CD4-positive, CD25-positive, alpha-beta regulatory T cell (primary cell): Measurements from ENCODE around the gene NEK10. TPM values are rescaled to one million over a fixed set of nuclear protein-coding genes. Genes with fewer than 3 reads are reported as not detected.

Experiments
- ATAC-seq, 2 donors: fragments of 150-1000 bp; cut with Tn5 transposase; one replicate each; pipeline ENCODE4 v1.10.0; 2021; ENCODE audit warnings: low read depth in 2 of 2, moderate number of reproducible peaks in 2 of 2, moderate library complexity in 1 of 2
- DNase-seq, 3 donors: peaks; one replicate each; pipeline versions ENCODE4 v3.0.0 to v3.0.0-alpha.2; 2012 to 2022; ENCODE audit warnings: mixed read lengths in 1 of 3
- H3K27ac ChIP-seq: one replicate; pipeline ENCODE4 v1.7.0; 2013; ENCODE audit warnings: mild to moderate bottlenecking, low read length; ENCODE audit not compliant: insufficient read depth, poor library complexity, severe bottlenecking
- H3K27me3 ChIP-seq: one replicate; pipeline ENCODE4 v1.7.0; 2013; ENCODE audit warnings: low read length; ENCODE audit not compliant: control insufficient read depth, insufficient read depth
- H3K36me3 ChIP-seq: one replicate; pipeline ENCODE4 v1.7.0; 2013; ENCODE audit warnings: mild to moderate bottlenecking, low read length, moderate library complexity; ENCODE audit not compliant: control insufficient read depth, insufficient read depth
- H3K4me1 ChIP-seq: 2 replicates; pipeline ENCODE4 v1.7.0; 2013; ENCODE audit warnings: mild to moderate bottlenecking, low read length; ENCODE audit not compliant: insufficient read depth, control insufficient read depth, poor library complexity, severe bottlenecking
- H3K4me3 ChIP-seq: one replicate; pipeline ENCODE4 v1.7.0; 2013; ENCODE audit warnings: low read depth, mild to moderate bottlenecking, low read length, moderate library complexity
- H3K9me3 ChIP-seq, 2 experiments: 1 replicate in 1 of 2; 2 replicates in 1 of 2; pipeline ENCODE4 v1.7.0; 2013; ENCODE audit warnings: low read length in 2 of 2, mild to moderate bottlenecking in 1 of 2, moderate library complexity in 1 of 2; ENCODE audit not compliant: control insufficient read depth in 2 of 2
- H3K27ac Mint-ChIP-seq, 3 donors: one replicate each; pipeline ENCODE4 v1.8.0; 2020 to 2022; ENCODE audit warnings: mild to moderate bottlenecking in 3 of 3, mixed read lengths in 3 of 3, moderate library complexity in 2 of 3
- H3K27me3 Mint-ChIP-seq: one replicate; pipeline ENCODE4 v1.8.0; 2022; ENCODE audit warnings: mild to moderate bottlenecking, mixed read lengths
- H3K36me3 Mint-ChIP-seq: one replicate; pipeline ENCODE4 v1.8.0; 2020; ENCODE audit warnings: mixed read lengths
- H3K4me1 Mint-ChIP-seq, 4 donors: one replicate each; pipeline ENCODE4 v1.8.0; 2020 to 2022; ENCODE audit warnings: mixed read lengths in 4 of 4, mild to moderate bottlenecking in 1 of 4
- H3K4me3 Mint-ChIP-seq, 4 donors: one replicate each; pipeline ENCODE4 v1.8.0; 2020 to 2022; ENCODE audit warnings: mild to moderate bottlenecking in 4 of 4, mixed read lengths in 4 of 4, moderate library complexity in 3 of 4
- H3K9me3 Mint-ChIP-seq, 7 donors: one replicate each; pipeline ENCODE4 v1.8.0; 2020 to 2022; ENCODE audit warnings: mixed read lengths in 7 of 7, mild to moderate bottlenecking in 3 of 7, moderate library complexity in 2 of 7
- polyA plus RNA-seq, 4 donors: library from polyadenylated mRNA; unstranded; fragments of 300-500 nt; fragmentation: Illumina TruSeq; gene quantifications; one replicate each; pipeline ENCODE4 v1.2.3, GENCODE V29; 2021
- total RNA-seq: library from RNA; stranded (reverse); gene quantifications from one replicate; pipeline ENCODE4 v1.2.3, GENCODE V29; 2022

Gene NEK10
- total and polyA plus RNA-seq, 5 donors from 2014 or later, result 0.54 to 3.9 TPM; not detected in 3

- H3K4me3 Mint-ChIP-seq, result no peak overlapping the region
- no peaks in the 10 kb centered on the region for H3K9me3 ChIP-seq
- H3K4me3 ChIP-seq, result no peak overlapping the region
- no peaks in the 10 kb centered on the region for H3K27me3 Mint-ChIP-seq
- no peaks in the 10 kb centered on the region for H3K4me1 Mint-ChIP-seq
- ATAC-seq (no peak), DNase-seq (no peak)
- H3K27ac ChIP-seq, result no peak overlapping the region
- peaks cover 0 to 5% (median 0%) of the 10 kb centered on the region in 7 donors for H3K9me3 Mint-ChIP-seq
- no peaks in the 10 kb centered on the region for H3K27me3 ChIP-seq
- no peak overlapping the region for H3K27ac Mint-ChIP-seq
- no peaks in the 10 kb centered on the region for H3K4me1 ChIP-seq
- no peaks in the 10 kb centered on the region for H3K36me3 Mint-ChIP-seq
- no peaks in the 10 kb centered on the region for H3K36me3 ChIP-seq
Observed at GRCh38 chr3:27285668-27286067, 83.5 kb downstream of the NEK10 start.

DNA sequence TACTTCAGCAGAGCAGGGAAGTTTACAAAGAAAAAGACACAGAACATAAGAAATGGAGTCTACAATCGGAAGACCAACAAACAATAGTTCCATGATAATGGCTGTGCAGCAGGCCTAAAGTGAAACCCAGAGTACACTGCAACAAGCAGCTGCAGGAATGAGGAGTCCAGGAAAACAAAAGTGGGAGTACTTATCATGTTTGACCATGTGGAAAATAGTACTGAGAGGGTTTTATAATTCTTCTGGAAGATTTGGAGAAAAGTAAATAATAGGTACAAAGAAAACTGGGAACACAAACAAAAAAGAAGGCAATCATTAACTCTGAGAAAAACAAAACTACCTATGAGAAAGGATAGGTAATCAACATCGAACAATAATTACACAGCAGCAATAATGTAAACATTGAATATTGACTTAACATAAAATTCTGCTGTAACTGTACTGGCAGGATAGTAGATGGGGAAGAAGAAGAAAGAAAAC lies 87.5 kb downstream of the NEK10 start:
- no peaks in the 10 kb centered on the region for H3K36me3 ChIP-seq
- no peaks in the 10 kb centered on the region for H3K27me3 Mint-ChIP-seq
- no peak overlapping the region for H3K4me3 Mint-ChIP-seq

DNA sequence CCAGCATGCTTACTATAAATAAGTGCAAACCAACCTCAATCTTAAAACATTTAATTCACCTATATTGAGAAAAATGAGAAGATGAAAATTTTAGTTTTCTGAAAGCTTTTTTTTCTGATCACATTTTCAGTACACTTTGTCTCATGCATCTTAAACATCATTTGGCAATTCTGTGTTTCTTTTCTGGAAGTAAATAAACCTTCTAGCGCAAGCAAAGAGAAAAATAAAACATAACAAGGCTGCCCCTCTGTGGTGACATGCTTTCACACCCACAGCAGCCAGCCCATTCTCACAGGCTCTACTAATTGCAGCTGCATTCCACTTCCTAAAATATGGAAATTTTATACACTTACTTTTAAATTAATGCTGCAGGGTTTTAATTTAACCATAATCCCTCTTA lies 90.1 kb downstream of the NEK10 start:
- ATAC-seq (no peak), DNase-seq (no peak)
- no peaks in the 10 kb centered on the region for H3K36me3 ChIP-seq
- H3K36me3 Mint-ChIP-seq, result no peaks in the 10 kb centered on the region
- H3K27me3 ChIP-seq, result no peaks in the 10 kb centered on the region
- H3K4me1 ChIP-seq, result no peaks in the 10 kb centered on the region
- no peaks in the 10 kb centered on the region for H3K4me1 Mint-ChIP-seq
- H3K27me3 Mint-ChIP-seq, result no peaks in the 10 kb centered on the region
- H3K9me3 ChIP-seq, result no peaks in the 10 kb centered on the region
- no peak overlapping the region for H3K27ac ChIP-seq
- H3K9me3 Mint-ChIP-seq, result peaks cover 0 to 5% (median 0%) of the 10 kb centered on the region in 7 donors
- H3K4me3 ChIP-seq, result no peak overlapping the region
- no peak overlapping the region for H3K4me3 Mint-ChIP-seq
- no peak overlapping the region for H3K27ac Mint-ChIP-seq

More for the DNA sequence above, 87.5 kb downstream of the NEK10 start:
- Histone ChIP-seq H3K27ac (no peak overlapping the region), H3K27me3 (no peaks in the 10 kb centered on the region), H3K4me1 (no peaks in the 10 kb centered on the region), H3K4me3 (no peak overlapping the region), H3K9me3 (no peaks in the 10 kb centered on the region)
- DNase-seq (no peak), ATAC-seq (no peak)
- Mint-ChIP-seq H3K9me3 (peaks cover 0 to 5% (median 0%) of the 10 kb centered on the region in 7 donors), H3K4me1 (no peaks in the 10 kb centered on the region), H3K36me3 (no peaks in the 10 kb centered on the region), H3K27ac (peak overlapping the region in 1 of 3 donors; percentile 65)

DNA sequence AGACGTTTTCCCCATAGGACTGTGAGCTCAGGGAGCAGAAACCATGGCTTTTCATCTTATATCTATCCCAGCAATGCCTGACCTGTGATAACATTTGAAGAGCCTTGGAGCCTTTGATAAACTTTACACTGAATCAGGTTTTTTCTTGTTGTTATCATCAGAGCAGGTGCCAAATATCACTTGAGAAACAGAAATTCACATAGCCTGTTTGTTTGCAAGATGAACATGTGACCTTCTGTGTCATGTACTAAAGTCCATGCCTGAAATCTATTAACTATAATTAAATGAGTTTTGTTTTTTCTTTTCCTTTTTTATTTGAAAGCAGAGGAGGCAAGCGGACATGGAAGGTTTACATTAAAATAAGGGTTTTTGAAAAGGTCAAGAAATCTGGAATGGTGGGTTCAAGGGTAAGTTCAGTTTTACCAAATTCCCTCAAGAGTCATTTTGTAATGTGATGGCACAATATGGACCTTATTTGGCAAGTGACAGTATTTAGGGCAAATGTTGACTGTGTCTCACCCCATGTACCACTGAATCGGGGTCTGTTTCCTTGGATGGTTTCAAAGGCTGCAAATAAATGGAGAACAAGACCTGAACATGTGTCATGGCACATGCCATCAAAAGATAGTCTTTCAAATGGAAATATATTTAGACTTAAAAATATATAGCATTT lies 90.7 kb downstream of the NEK10 start:
- Histone ChIP-seq H3K36me3 (no peaks in the 10 kb centered on the region), H3K27ac (no peak overlapping the region), H3K4me3 (no peak overlapping the region), H3K27me3 (no peaks in the 10 kb centered on the region), H3K9me3 (no peaks in the 10 kb centered on the region), H3K4me1 (no peaks in the 10 kb centered on the region)
- Mint-ChIP-seq H3K9me3 (peaks cover 0 to 5% (median 0%) of the 10 kb centered on the region in 7 donors), H3K4me3 (no peak overlapping the region), H3K4me1 (no peaks in the 10 kb centered on the region), H3K27me3 (no peaks in the 10 kb centered on the region), H3K27ac (no peak overlapping the region), H3K36me3 (no peaks in the 10 kb centered on the region)
- ATAC-seq, result no peak
- DNase-seq, result no peak

DNA sequence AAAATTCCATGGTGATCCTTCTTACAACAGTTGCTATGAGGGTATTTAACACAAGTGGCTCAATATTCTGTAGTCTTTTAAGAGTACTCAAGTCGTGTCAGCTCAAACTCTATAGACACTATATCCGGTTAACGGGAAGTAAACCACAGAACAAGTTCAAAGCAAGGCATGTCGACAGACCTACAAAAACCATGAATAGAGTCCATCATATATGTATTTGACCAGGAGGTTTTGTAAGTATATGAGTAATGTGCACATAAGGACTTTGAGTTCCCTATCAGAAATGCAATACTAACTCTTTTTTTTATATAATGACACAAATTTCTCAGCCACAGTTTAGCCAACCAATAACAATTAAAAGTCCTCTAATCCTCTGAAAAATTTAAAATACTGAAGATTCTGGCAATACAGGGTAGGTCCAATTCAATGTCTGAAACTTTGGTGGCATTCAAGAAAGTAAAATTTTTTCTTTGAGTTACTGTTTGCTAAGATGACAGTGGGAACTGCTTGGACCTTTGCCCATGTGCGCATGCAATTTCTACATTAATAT lies 93.7 kb downstream of the NEK10 start:
- Mint-ChIP-seq H3K27ac (no peak overlapping the region), H3K4me1 (no peaks in the 10 kb centered on the region), H3K27me3 (peaks cover 3% of the 10 kb centered on the region), H3K36me3 (no peaks in the 10 kb centered on the region), H3K9me3 (peaks cover 0 to 4% (median 0%) of the 10 kb centered on the region in 7 donors), H3K4me3 (no peak overlapping the region)
- no peak overlapping the region for H3K4me3 ChIP-seq
- no peaks in the 10 kb centered on the region for H3K4me1 ChIP-seq
- H3K9me3 ChIP-seq, result no peaks in the 10 kb centered on the region
- no peak overlapping the region for H3K27ac ChIP-seq
- no peaks in the 10 kb centered on the region for H3K36me3 ChIP-seq
- DNase-seq (no peak), ATAC-seq (no peak)
- no peaks in the 10 kb centered on the region for H3K27me3 ChIP-seq

GRCh38 chr3:27271890-27272289 lies 97.3 kb downstream of the NEK10 start:
- Histone ChIP-seq H3K36me3 (no peaks in the 10 kb centered on the region), H3K4me1 (no peaks in the 10 kb centered on the region), H3K27me3 (no peaks in the 10 kb centered on the region), H3K27ac (no peak overlapping the region), H3K4me3 (no peak overlapping the region), H3K9me3 (no peaks in the 10 kb centered on the region)
- no peak overlapping the region for H3K4me3 Mint-ChIP-seq
- peaks cover 4% of the 10 kb centered on the region for H3K27me3 Mint-ChIP-seq
- ATAC-seq (no peak), DNase-seq (no peak)
- no peaks in the 10 kb centered on the region for H3K4me1 Mint-ChIP-seq
- no peak overlapping the region for H3K27ac Mint-ChIP-seq
- peaks cover 0 to 12% (median 4%) of the 10 kb centered on the region in 7 donors for H3K9me3 Mint-ChIP-seq
- H3K36me3 Mint-ChIP-seq, result no peaks in the 10 kb centered on the region

- ATAC-seq, result no peak
- no peak overlapping the region for H3K27ac Mint-ChIP-seq
- H3K4me3 Mint-ChIP-seq, result no peak overlapping the region
- no peaks in the 10 kb centered on the region for H3K27me3 ChIP-seq
- H3K36me3 Mint-ChIP-seq, result no peaks in the 10 kb centered on the region
- H3K27ac ChIP-seq, result no peak overlapping the region
- no peaks in the 10 kb centered on the region for H3K4me1 ChIP-seq
- H3K9me3 ChIP-seq, result no peaks in the 10 kb centered on the region
- no peaks in the 10 kb centered on the region for H3K4me1 Mint-ChIP-seq
- H3K36me3 ChIP-seq, result no peaks in the 10 kb centered on the region
- no peaks in the 10 kb centered on the region for H3K27me3 Mint-ChIP-seq
- DNase-seq, result no peak
- no peak overlapping the region for H3K4me3 ChIP-seq
- H3K9me3 Mint-ChIP-seq, result peaks cover 0 to 9% (median 2%) of the 10 kb centered on the region in 7 donors
Observed at GRCh38 chr3:27254896-27255295, 114.3 kb downstream of the NEK10 start.

DNA sequence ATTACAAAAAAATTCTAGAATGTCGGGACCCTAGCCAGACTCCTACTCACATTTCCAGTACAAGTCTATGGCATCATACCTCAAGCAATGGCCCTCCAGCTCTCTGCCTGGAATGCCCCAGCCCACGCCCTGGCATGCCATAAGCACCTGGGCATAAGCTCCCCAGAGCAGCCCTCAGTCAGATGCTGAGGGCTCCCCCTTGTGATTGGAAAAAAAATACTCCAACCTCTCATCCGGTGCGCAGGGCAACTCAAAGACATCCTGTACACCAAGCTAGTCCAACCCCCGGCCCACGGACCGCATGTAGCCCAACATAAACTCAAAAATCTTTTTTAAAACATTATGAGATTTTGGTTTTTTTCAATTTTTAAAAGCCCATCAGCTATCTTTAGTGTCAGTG lies 115.4 kb downstream of the NEK10 start:
- peak in 1 of 3 donors; percentile 40 for DNase-seq
- no peaks in the 10 kb centered on the region for H3K4me1 Mint-ChIP-seq
- Histone ChIP-seq H3K4me3 (no peak overlapping the region), H3K4me1 (no peaks in the 10 kb centered on the region), H3K36me3 (no peaks in the 10 kb centered on the region), H3K27ac (no peak overlapping the region), H3K9me3 (no peaks in the 10 kb centered on the region), H3K27me3 (no peaks in the 10 kb centered on the region)
- no peak for ATAC-seq
- H3K36me3 Mint-ChIP-seq, result no peaks in the 10 kb centered on the region
- no peak overlapping the region for H3K27ac Mint-ChIP-seq
- H3K27me3 Mint-ChIP-seq, result peaks cover 5% of the 10 kb centered on the region
- peaks cover 0 to 5% (median 3%) of the 10 kb centered on the region in 7 donors for H3K9me3 Mint-ChIP-seq
- no peak overlapping the region for H3K4me3 Mint-ChIP-seq
